HepG2 (cell line): Measurements from ENCODE around the gene ETS1. TPM values are rescaled to one million over a fixed set of nuclear protein-coding genes. Genes with fewer than 3 reads are reported as not detected.

ENCODE experiments used
- ATAC-seq: fragments of 200-7000 bp; cut with Tn5 transposase; 3 replicates; pipeline ENCODE4 v1.9.1; 2020; ENCODE audit warnings: mild to moderate bottlenecking, moderate library complexity
- BruUV-seq: library from RNA; stranded (reverse); fragments of 400-500 nt; replicated peaks from 2 replicates; lab custom pipeline; 2021; lab: Mats Ljungman, UMichigan
- CTCF ChIA-PET: fragments of 300-600 bp; formaldehyde crosslinking; extraction: SDS; loops from one replicate; lab custom pipeline; 2021; ENCODE audit warnings: low total read pairs, inconsistent platforms, low intra/inter-chr PET ratio; lab: Yijun Ruan, JAX
- POLR2A ChIA-PET: fragments of 350-600 bp; sonication (Branson Sonifier 250); formaldehyde crosslinking; loops from one replicate; lab custom pipeline; 2020; ENCODE audit warnings: antibody characterized with exemption, inconsistent platforms; lab: Yijun Ruan, JAX
- DNase-seq: peaks from one replicate; pipeline ENCODE4 v3.0.0-alpha.2; 2015; ENCODE audit warnings: low spot score
- FAIRE-seq: peaks from 3 replicates; lab custom pipeline; 2011; peaks lifted over from hg19 to GRCh38; lab: Jason Lieb, UNC
- H2AFZ ChIP-seq: one replicate; pipeline ENCODE4 v1.6.1; 2011; ENCODE audit warnings: low read length, inconsistent platforms
- H3K27ac ChIP-seq: fragments of 300-600 bp; 3 replicates; pipeline ENCODE4 v1.8.0; 2011; ENCODE audit warnings: mixed run types, mild to moderate bottlenecking, mixed read lengths, low read length, inconsistent platforms; ENCODE audit not compliant: insufficient read depth; ENCODE audit errors: extremely low read length
- H3K27me3 ChIP-seq, 2 experiments: fragments of 200-600 bp in 1 of 2; 2 replicates in 1 of 2; 3 replicates in 1 of 2; pipeline versions ENCODE4 v1.6.0 to v1.8.0; 2011; ENCODE audit warnings: low read length in 2 of 2, mild to moderate bottlenecking in 2 of 2, moderate library complexity in 2 of 2, inconsistent platforms in 1 of 2; ENCODE audit not compliant: insufficient read depth in 2 of 2, control insufficient read depth in 1 of 2
- H3K36me3 ChIP-seq, 2 experiments: fragments of 200-600 bp in 1 of 2; replicated peaks in 1 of 2; 2 replicates in 1 of 2; 3 replicates in 1 of 2; pipeline versions ENCODE4 v1.5.1 to v1.8.0; 2011; ENCODE audit warnings: low read length in 2 of 2, inconsistent platforms in 1 of 2; ENCODE audit not compliant: insufficient read depth in 2 of 2, control insufficient read depth in 1 of 2
- H3K4me1 ChIP-seq: 2 replicates; pipeline ENCODE4 v1.5.1; 2012; ENCODE audit warnings: low read length, inconsistent platforms; ENCODE audit not compliant: insufficient read depth
- H3K4me2 ChIP-seq: 2 replicates; pipeline ENCODE4 v1.6.0; 2011; ENCODE audit warnings: low read depth, low read length, inconsistent platforms
- H3K4me3 ChIP-seq, 3 experiments: fragments of 200-600 bp in 1 of 3; sonication (generic), shearing (Covaris generic) in 1 of 3; replicated peaks in 1 of 3; 2 replicates each; pipeline ENCODE4 v1.5.1; 2011 to 2016; ENCODE audit warnings: low read length in 3 of 3, inconsistent platforms in 2 of 3, low read depth in 2 of 3, mild to moderate bottlenecking in 2 of 3, control low read depth in 1 of 3, mixed read lengths in 1 of 3; ENCODE audit not compliant: insufficient read depth in 1 of 3
- H3K79me2 ChIP-seq: one replicate; pipeline ENCODE4 v1.6.1; 2011; ENCODE audit warnings: low read length, inconsistent platforms; ENCODE audit not compliant: insufficient read depth
- H3K9ac ChIP-seq: 2 replicates; pipeline ENCODE4 v1.6.0; 2011; ENCODE audit warnings: mild to moderate bottlenecking, low read depth, low read length, inconsistent platforms; ENCODE audit not compliant: insufficient read depth
- H3K9me3 ChIP-seq: 2 replicates; pipeline ENCODE4 v1.5.1; 2012; ENCODE audit warnings: mild to moderate bottlenecking, low read length
- H4K20me1 ChIP-seq: 2 replicates; pipeline ENCODE4 v1.6.0; 2011; ENCODE audit warnings: inconsistent platforms, mild to moderate bottlenecking, low read length, moderate library complexity; ENCODE audit not compliant: insufficient read depth
- FOXM1 ChIP-seq: sonication (generic); formaldehyde crosslinking; IDR thresholded peaks from 2 replicates; pipeline ENCODE4 v1.5.0; 2020; ENCODE audit warnings: missing genetic modification reagents
- HDAC6 ChIP-seq: fragments of 200-600 bp; sonication (generic); IDR thresholded peaks from 2 replicates; pipeline ENCODE4 v1.7.0; 2017; ENCODE audit warnings: mild to moderate bottlenecking, antibody characterized with exemption, low read length, low read depth
- ZFP36L1 ChIP-seq: sonication (generic); formaldehyde crosslinking; IDR thresholded peaks from 2 replicates; pipeline ENCODE4 v1.8.0; 2022; ENCODE audit warnings: mild to moderate bottlenecking, missing genetic modification reagents, moderate library complexity
- ZFX ChIP-seq: sonication (generic); formaldehyde crosslinking; IDR thresholded peaks from 2 replicates; pipeline ENCODE4 v1.4.0; 2020; ENCODE audit warnings: mild to moderate bottlenecking, low read depth, missing genetic modification reagents, moderate library complexity
- ZNF543 ChIP-seq: sonication (generic); formaldehyde crosslinking; IDR thresholded peaks from 2 replicates; pipeline ENCODE4 v1.4.0; 2020; ENCODE audit warnings: mild to moderate bottlenecking, missing genetic modification reagents
- ZNF652 ChIP-seq: IDR thresholded peaks from 2 replicates; pipeline ENCODE4 v1.6.1; 2016; ENCODE audit warnings: low read depth, borderline replicate concordance
- ZNF713 ChIP-seq: sonication (generic); formaldehyde crosslinking; IDR thresholded peaks from 2 replicates; pipeline ENCODE4 v1.4.0; 2020; ENCODE audit warnings: mild to moderate bottlenecking, missing genetic modification reagents
- ZNF737 ChIP-seq: sonication (generic); formaldehyde crosslinking; IDR thresholded peaks from 2 replicates; pipeline ENCODE4 v1.5.0; 2020; ENCODE audit warnings: missing genetic modification reagents, mild to moderate bottlenecking, borderline replicate concordance
- WGBS: methylation state at CpG from one replicate; pipeline ENCODE4 v1.1.6; 2017; ENCODE audit warnings: low lambda C conversion rate; 5-methylcytosine and 5-hydroxymethylcytosine counted together
- in situ Hi-C: cut with HindIII; loops from 2 replicates; pipeline ENCODE4 v1.10.0; 2017; ENCODE audit warnings: low pct_unique_long_range_greater_than_20kb; ENCODE audit not compliant: extremely low pct_ligation_motif_present
- intact Hi-C: fragments of 100-400 bp; cut with micrococcal nuclease; formaldehyde crosslinking; loops from one replicate; pipeline ENCODE4 v1.10.0; 2022; ENCODE audit not compliant: unreplicated experiment
- polyA plus RNA-seq, 8 experiments: library from polyadenylated mRNA; depleted of rRNA in 3 of 8; stranded (reverse) in 7 of 8; unstranded in 1 of 8; fragments of >200 nt; fragmentation: Illumina TruSeq in 4 of 8; extraction: Trizol in 4 of 8; gene quantifications; 2 replicates each; pipeline versions ENCODE4 v1.2.1 to v1.2.3, GENCODE V29; 2011 to 2016; ENCODE audit warnings: low read depth in 4 of 8, missing spikeins in 1 of 8, mixed read lengths in 1 of 8; ENCODE audit not compliant: insufficient read depth in 1 of 8
- total RNA-seq, 5 experiments: library from RNA; depleted of rRNA; stranded (reverse); fragments of >200 nt; fragmentation: Illumina TruSeq; extraction: Trizol; gene quantifications; 2 replicates each; pipeline ENCODE4 v1.2.3, GENCODE V29; 2016; ENCODE audit warnings: low read depth in 1 of 5
- TF ChIP-seq, protein P1 (sequence below): IDR thresholded peaks from 2 replicates; pipeline ENCODE4 v1.6.1; 2016; ENCODE audit warnings: mild to moderate bottlenecking
- TF ChIP-seq, protein P2 (sequence below): sonication (generic); formaldehyde crosslinking; IDR thresholded peaks from 2 replicates; pipeline ENCODE4 v1.5.0; 2020; ENCODE audit warnings: mild to moderate bottlenecking, missing genetic modification reagents, borderline replicate concordance
- TF ChIP-seq, protein P3 (sequence below): sonication (generic); formaldehyde crosslinking; IDR thresholded peaks from 2 replicates; pipeline ENCODE4 v1.4.0; 2020; ENCODE audit warnings: mild to moderate bottlenecking, missing genetic modification reagents
- TF ChIP-seq, protein P4 (sequence below): sonication (generic); formaldehyde crosslinking; IDR thresholded peaks from 2 replicates; pipeline ENCODE4 v1.8.0; 2022; ENCODE audit warnings: mild to moderate bottlenecking, missing genetic modification reagents, moderate library complexity
- TF ChIP-seq, protein P5 (sequence below): sonication (generic); formaldehyde crosslinking; IDR thresholded peaks from 2 replicates; pipeline ENCODE4 v1.9.0; 2021; ENCODE audit warnings: missing genetic modification reagents, mild to moderate bottlenecking, borderline replicate concordance
- TF ChIP-seq, protein P6 (sequence below): sonication (generic); formaldehyde crosslinking; IDR thresholded peaks from 2 replicates; pipeline ENCODE4 v1.5.0; 2020; ENCODE audit warnings: missing genetic modification reagents

Gene ETS1
- total and polyA plus RNA-seq, 2 of the 13 experiments (the other 11 are each of a cell fraction or from before 2014, with no cell fraction given) = 0.18 to 0.34 TPM

DNA sequence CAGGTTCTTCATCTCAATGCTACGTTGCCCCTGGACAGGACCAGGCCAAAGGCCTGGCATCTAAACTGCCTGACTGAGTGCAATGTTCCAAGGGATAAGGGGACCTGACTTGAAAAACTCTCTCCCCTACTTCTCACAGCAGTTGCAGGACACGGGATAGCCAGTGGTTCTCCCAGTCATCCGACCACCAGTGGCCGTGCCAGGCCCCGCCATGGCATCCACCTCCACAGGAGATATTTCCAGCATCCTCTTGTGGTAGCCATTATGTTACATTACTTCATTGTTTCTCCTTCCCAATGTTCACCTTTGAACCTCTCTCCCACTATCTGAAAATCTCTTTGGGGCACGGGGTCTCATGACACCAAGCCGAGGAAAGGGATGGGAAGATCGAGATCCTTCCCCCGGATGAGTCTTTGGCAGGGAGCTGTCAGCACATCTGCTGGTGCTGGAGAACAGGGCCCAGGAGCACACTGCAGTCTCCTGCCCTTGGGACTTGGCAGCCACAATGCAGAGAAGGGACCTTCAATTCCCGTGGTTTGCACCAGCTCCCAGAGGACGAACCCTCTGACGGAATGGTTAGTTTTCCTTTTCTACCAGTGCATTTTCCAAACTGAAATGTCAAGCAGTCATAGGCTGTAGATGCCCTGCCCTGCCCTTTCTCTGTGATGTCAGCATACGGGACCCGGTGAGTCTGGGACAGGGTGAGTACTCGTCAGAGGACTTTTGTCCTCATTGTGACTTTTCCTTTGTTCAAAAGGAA, 121.2 kb downstream of the ETS1 start:
- Histone ChIP-seq H3K79me2 (no peaks in the 10 kb centered on the region), H4K20me1 (no peaks in the 10 kb centered on the region), H3K9ac (no peak overlapping the region), H3K27me3 (no peaks in the 10 kb centered on the region; a peak in 1 of 5 replicates), H3K4me2 (no peak overlapping the region), H3K27ac (no peak overlapping the region), H2AFZ (no peak overlapping the region), H3K36me3 (no peaks in the 10 kb centered on the region), H3K4me3 (no peak overlapping the region), H3K9me3 (no peaks in the 10 kb centered on the region), H3K4me1 (peaks cover 18% of the 10 kb centered on the region)
- FAIRE-seq (no peak), DNase-seq (no peak), ATAC-seq (no peak)
- WGBS = 82% methylated on average over 13 of the region's 15 CpGs
- in situ Hi-C loops (no loop called here), intact Hi-C loops (no loop called here)
- no peak for TF ChIP-seq FOXM1 (CRISPR knock-in tag)
- no peak for TF ChIP-seq ZFX (CRISPR knock-in tag)
- TF ChIP-seq, protein P1, sequence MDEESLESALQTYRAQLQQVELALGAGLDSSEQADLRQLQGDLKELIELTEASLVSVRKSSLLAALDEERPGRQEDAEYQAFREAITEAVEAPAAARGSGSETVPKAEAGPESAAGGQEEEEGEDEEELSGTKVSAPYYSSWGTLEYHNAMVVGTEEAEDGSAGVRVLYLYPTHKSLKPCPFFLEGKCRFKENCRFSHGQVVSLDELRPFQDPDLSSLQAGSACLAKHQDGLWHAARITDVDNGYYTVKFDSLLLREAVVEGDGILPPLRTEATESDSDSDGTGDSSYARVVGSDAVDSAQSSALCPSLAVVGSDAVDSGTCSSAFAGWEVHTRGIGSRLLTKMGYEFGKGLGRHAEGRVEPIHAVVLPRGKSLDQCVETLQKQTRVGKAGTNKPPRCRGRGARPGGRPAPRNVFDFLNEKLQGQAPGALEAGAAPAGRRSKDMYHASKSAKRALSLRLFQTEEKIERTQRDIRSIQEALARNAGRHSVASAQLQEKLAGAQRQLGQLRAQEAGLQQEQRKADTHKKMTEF (CRISPR knock-in tag) = no peak
- TF ChIP-seq ZNF737 (CRISPR knock-in tag) = no peak
- no peak for TF ChIP-seq ZNF652 (CRISPR knock-in tag)
- TF ChIP-seq, protein P2, sequence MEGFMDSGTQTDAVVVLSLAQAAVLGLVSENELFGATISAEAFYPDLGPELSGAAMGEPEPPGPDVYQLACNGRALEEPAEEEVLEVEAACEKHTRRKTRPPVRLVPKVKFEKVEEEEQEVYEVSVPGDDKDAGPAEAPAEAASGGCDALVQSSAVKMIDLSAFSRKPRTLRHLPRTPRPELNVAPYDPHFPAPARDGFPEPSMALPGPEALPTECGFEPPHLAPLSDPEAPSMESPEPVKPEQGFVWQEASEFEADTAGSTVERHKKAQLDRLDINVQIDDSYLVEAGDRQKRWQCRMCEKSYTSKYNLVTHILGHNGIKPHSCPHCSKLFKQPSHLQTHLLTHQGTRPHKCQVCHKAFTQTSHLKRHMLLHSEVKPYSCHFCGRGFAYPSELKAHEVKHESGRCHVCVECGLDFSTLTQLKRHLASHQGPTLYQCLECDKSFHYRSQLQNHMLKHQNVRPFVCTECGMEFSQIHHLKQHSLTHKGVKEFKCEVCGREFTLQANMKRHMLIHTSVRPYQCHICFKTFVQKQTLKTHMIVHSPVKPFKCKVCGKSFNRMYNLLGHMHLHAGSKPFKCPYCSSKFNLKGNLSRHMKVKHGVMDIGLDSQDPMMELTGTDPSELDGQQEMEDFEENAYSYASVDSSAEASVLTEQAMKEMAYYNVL = no peak
- TF ChIP-seq ZNF713 (CRISPR knock-in tag) = no peak
- TF ChIP-seq HDAC6 = no peak
- no peak for TF ChIP-seq ZFP36L1
- TF ChIP-seq, protein P3, sequence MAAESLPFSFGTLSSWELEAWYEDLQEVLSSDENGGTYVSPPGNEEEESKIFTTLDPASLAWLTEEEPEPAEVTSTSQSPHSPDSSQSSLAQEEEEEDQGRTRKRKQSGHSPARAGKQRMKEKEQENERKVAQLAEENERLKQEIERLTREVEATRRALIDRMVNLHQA (CRISPR knock-in tag) = no peak
- TF ChIP-seq, protein P4, sequence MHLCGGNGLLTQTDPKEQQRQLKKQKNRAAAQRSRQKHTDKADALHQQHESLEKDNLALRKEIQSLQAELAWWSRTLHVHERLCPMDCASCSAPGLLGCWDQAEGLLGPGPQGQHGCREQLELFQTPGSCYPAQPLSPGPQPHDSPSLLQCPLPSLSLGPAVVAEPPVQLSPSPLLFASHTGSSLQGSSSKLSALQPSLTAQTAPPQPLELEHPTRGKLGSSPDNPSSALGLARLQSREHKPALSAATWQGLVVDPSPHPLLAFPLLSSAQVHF (CRISPR knock-in tag) = no peak
- TF ChIP-seq, protein P5, sequence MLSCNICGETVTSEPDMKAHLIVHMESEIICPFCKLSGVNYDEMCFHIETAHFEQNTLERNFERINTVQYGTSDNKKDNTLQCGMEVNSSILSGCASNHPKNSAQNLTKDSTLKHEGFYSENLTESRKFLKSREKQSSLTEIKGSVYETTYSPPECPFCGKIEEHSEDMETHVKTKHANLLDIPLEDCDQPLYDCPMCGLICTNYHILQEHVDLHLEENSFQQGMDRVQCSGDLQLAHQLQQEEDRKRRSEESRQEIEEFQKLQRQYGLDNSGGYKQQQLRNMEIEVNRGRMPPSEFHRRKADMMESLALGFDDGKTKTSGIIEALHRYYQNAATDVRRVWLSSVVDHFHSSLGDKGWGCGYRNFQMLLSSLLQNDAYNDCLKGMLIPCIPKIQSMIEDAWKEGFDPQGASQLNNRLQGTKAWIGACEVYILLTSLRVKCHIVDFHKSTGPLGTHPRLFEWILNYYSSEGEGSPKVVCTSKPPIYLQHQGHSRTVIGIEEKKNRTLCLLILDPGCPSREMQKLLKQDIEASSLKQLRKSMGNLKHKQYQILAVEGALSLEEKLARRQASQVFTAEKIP (CRISPR knock-in tag) = no peak
- TF ChIP-seq, protein P6, sequence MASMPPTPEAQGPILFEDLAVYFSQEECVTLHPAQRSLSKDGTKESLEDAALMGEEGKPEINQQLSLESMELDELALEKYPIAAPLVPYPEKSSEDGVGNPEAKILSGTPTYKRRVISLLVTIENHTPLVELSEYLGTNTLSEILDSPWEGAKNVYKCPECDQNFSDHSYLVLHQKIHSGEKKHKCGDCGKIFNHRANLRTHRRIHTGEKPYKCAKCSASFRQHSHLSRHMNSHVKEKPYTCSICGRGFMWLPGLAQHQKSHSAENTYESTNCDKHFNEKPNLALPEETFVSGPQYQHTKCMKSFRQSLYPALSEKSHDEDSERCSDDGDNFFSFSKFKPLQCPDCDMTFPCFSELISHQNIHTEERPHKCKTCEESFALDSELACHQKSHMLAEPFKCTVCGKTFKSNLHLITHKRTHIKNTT = no peak
- TF ChIP-seq ZNF543 = no peak
- ChIA-PET POLR2A (interaction anchor here (1.0 kb wide), 1 partner anchor 14 kb away, joined by 3 read pairs; no protein-coding TSS in a partner anchor), CTCF (no interaction called here)
- BruUV-seq = no TSS peak
